GM12878 (cell line): ENCODE results near the gene AK5.

ENCODE experiments used
- CTCF ChIP-seq, 3 experiments: IDR thresholded peaks in 2 of 3; conservative IDR thresholded peaks in 1 of 3; 2 replicates each; pipeline ENCODE4 v1.5.1; 2011; ENCODE audit warnings: low read depth in 3 of 3, low read length in 3 of 3, mild to moderate bottlenecking in 3 of 3, control low read depth in 2 of 3, moderate library complexity in 2 of 3, inconsistent platforms in 1 of 3, mixed read lengths in 1 of 3; ENCODE audit not compliant: control insufficient read depth in 2 of 3, insufficient read depth in 1 of 3; ENCODE audit errors: extremely low read depth in 1 of 3
- HDAC2 ChIP-seq: fragments of 200-600 bp; sonication (generic); IDR thresholded peaks from 2 replicates; pipeline ENCODE4 v1.6.1; 2017
- NRF1 ChIP-seq: conservative IDR thresholded peaks from 2 replicates; pipeline ENCODE4 v1.6.1; 2011; ENCODE audit warnings: mild to moderate bottlenecking, low read depth, low read length, improper control_type of control experiment
- SIX5 ChIP-seq: IDR thresholded peaks from 2 replicates; pipeline ENCODE4 v1.6.1; 2011; ENCODE audit warnings: mild to moderate bottlenecking, low read depth, low read length, moderate library complexity; ENCODE audit not compliant: severe bottlenecking
- SP1 ChIP-seq: IDR thresholded peaks from one replicate; pipeline ENCODE4 v1.6.1; 2011; ENCODE audit warnings: low read depth, low read length
- ZNF24 ChIP-seq: fragments of 450-650 bp; IDR thresholded peaks from 2 replicates; pipeline ENCODE4 v1.6.1; 2017; ENCODE audit warnings: antibody characterized with exemption, mild to moderate bottlenecking

DNA sequence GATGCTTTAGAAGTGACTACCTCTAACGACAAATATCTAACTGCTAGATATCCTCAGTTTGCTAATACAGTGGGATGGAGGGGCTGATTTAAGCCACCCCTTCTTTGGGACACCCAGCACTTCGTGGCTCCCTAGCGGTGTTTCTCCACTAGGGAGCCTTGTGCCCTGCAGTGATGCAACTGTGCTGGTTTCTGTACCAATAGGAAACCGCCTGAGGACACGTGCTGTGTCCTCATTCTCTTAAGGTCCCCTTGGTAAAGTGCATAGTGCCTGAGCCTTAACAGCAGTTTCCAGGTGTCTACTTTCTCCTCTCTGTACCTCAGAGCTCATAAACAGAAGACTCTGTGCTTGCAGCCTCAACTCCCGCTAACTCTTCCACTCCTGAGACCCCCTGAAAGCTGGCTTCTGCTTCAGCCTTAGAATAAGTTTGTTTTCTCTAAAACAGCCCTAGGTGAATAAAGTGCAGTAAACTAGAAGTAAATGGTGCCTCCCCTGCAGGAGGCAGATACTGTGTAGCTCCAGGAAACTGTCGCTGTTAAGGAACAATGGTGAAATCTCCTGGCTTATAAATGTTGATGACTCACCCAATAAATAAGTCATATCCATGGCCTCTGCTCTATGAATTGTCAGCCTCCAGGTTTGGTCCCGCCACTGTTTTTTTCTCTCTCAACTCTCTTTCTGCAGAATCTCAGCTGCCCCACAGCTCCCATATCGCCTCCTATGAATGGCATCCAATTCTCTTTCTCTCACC lies 130.4 kb downstream of the AK5 start:
- TF ChIP-seq CTCF (IDR thresholded peaks at IDR 0.05 in 2 of 3, conservative IDR thresholded peaks at IDR 0.05 in 1 of 3; ENCODE audit: control insufficient read depth in 2 of 3, extremely low read depth in 1 of 3, insufficient read depth in 1 of 3, low read depth in 3 of 3, low read length in 3 of 3) = no peak
- no peak for TF ChIP-seq SIX5
- no peak for TF ChIP-seq NRF1
- no peak for TF ChIP-seq HDAC2
- TF ChIP-seq SP1 = no peak
- TF ChIP-seq ZNF24 = no peak
